Glutamatergic neuron (in vitro differentiated cells): ENCODE measurements around the gene OLA1. TPM values are rescaled to one million over a fixed set of nuclear protein-coding genes. Genes with fewer than 3 reads are reported as not detected.

Source experiments
- DNase-seq: peaks from one replicate; pipeline ENCODE4 v3.0.0; 2022
- H3K27ac Mint-ChIP-seq: one replicate; pipeline ENCODE4 v1.8.0; 2020; ENCODE audit warnings: mild to moderate bottlenecking, mixed read lengths, inconsistent platforms; ENCODE audit not compliant: unreplicated experiment
- H3K27me3 Mint-ChIP-seq: one replicate; pipeline ENCODE4 v1.8.0; 2020; ENCODE audit warnings: mild to moderate bottlenecking, moderate library complexity, mixed read lengths, inconsistent platforms; ENCODE audit not compliant: unreplicated experiment
- H3K36me3 Mint-ChIP-seq: one replicate; pipeline ENCODE4 v1.8.0; 2020; ENCODE audit warnings: mild to moderate bottlenecking, mixed read lengths, inconsistent platforms; ENCODE audit not compliant: unreplicated experiment
- H3K4me1 Mint-ChIP-seq: one replicate; pipeline ENCODE4 v1.8.0; 2020; ENCODE audit warnings: mild to moderate bottlenecking, low read depth, mixed read lengths, inconsistent platforms; ENCODE audit not compliant: unreplicated experiment
- H3K4me3 Mint-ChIP-seq: one replicate; pipeline ENCODE4 v1.8.0; 2020; ENCODE audit warnings: mild to moderate bottlenecking, mixed read lengths, inconsistent platforms; ENCODE audit not compliant: unreplicated experiment
- H3K9me3 Mint-ChIP-seq: one replicate; pipeline ENCODE4 v1.8.0; 2020; ENCODE audit warnings: mild to moderate bottlenecking, moderate library complexity, mixed read lengths, inconsistent platforms; ENCODE audit not compliant: unreplicated experiment
- total RNA-seq: library from RNA; stranded (reverse); fragmentation: NEBNext Ultra II Directional; extraction: Animal tissue kit (Norgen Biotek cat#: 25700); gene quantifications from one replicate; pipeline ENCODE4 v1.2.1, GENCODE V29; 2021; ENCODE audit not compliant: unreplicated experiment
- TF ChIP-seq, protein P1 (sequence below): fragments of 200-600 bp; sonication (generic); IDR thresholded peaks from one replicate; pipeline ENCODE4 v1.5.0; 2021; ENCODE audit not compliant: partially characterized antibody, unreplicated experiment

The OLA1 gene
- total RNA-seq, 1 donor from 2014 or later, result 96.2 TPM

DNA sequence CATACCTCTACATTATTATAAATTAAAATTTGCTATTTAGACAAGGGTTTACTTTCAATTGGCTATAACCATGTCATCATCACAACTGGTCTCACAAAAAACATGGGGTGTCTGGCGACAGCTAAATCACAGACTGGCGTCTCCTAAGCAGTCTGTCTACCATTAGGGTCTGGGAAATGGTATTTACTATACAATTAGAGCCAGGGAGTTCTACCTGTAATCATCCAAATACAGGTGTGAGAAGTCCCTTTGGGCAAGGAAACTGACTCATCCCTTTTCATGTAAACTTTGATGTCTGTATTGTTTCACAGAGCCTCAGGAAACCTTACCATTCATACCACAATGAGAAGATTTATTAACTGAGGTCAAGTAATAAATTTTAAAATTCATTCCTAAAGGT is 126.7 kb downstream of the OLA1 start:
- H3K27me3 Mint-ChIP-seq, result peaks cover 3% of the 10 kb centered on the region
- DNase-seq, result no peak
- H3K27ac Mint-ChIP-seq, result no peak overlapping the region
- H3K4me3 Mint-ChIP-seq, result no peak overlapping the region
- H3K36me3 Mint-ChIP-seq, result no peaks in the 10 kb centered on the region
- TF ChIP-seq, protein P1, sequence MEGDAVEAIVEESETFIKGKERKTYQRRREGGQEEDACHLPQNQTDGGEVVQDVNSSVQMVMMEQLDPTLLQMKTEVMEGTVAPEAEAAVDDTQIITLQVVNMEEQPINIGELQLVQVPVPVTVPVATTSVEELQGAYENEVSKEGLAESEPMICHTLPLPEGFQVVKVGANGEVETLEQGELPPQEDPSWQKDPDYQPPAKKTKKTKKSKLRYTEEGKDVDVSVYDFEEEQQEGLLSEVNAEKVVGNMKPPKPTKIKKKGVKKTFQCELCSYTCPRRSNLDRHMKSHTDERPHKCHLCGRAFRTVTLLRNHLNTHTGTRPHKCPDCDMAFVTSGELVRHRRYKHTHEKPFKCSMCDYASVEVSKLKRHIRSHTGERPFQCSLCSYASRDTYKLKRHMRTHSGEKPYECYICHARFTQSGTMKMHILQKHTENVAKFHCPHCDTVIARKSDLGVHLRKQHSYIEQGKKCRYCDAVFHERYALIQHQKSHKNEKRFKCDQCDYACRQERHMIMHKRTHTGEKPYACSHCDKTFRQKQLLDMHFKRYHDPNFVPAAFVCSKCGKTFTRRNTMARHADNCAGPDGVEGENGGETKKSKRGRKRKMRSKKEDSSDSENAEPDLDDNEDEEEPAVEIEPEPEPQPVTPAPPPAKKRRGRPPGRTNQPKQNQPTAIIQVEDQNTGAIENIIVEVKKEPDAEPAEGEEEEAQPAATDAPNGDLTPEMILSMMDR, result no peak
- H3K9me3 Mint-ChIP-seq, result no peaks in the 10 kb centered on the region
- peaks cover 34% of the 10 kb centered on the region for H3K4me1 Mint-ChIP-seq

DNA sequence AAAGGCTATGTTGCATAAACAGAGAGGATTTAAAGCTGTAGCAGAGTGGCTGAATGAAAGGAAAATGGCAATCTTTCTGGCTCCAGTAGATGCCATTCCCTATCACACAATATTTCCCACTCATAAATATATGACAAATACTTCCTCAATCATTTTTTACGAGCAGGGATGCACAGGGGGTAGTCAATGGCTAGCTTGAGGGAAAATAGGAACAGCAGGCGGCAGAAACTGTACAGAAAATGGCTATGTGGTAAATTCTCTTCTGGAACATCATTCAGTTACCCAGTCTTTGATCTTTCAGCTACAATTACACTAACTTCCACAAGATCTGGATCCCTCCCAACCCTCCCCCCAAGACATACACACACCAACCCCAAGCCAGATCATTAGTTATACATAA is 127.2 kb downstream of the OLA1 start:
- H3K36me3 Mint-ChIP-seq, result no peaks in the 10 kb centered on the region
- no peaks in the 10 kb centered on the region for H3K9me3 Mint-ChIP-seq
- H3K4me1 Mint-ChIP-seq, result peaks cover 34% of the 10 kb centered on the region
- peaks cover 3% of the 10 kb centered on the region for H3K27me3 Mint-ChIP-seq
- no peak for DNase-seq
- peak overlapping the region; percentile 53 for H3K27ac Mint-ChIP-seq
- no peak overlapping the region for H3K4me3 Mint-ChIP-seq
- TF ChIP-seq, protein P1, result no peak

DNA sequence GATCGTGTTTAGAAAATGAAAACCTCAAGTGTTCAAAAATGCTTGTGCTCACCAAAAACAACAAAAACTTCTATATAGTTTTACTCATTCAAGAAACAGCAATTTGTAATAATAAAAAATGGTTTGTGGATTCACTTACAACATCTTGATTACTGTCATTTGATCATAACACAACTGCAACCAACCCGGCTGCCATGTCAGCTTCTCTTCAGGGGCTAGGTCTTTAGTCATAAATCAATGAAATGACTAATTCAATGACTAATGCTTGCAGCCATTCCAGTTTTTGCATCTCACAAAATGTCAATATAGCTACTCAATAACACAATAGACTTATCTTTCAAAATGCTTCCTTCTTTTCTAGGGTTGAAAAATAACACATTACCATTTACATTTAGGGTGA is 128.0 kb downstream of the OLA1 start:
- Mint-ChIP-seq H3K27ac (peak overlapping the region; percentile 72), H3K4me3 (peak overlapping the region; percentile 23), H3K27me3 (peaks cover 3% of the 10 kb centered on the region), H3K4me1 (peaks cover 34% of the 10 kb centered on the region), H3K36me3 (no peaks in the 10 kb centered on the region), H3K9me3 (no peaks in the 10 kb centered on the region)
- TF ChIP-seq, protein P1, result no peak
- no peak for DNase-seq

DNA sequence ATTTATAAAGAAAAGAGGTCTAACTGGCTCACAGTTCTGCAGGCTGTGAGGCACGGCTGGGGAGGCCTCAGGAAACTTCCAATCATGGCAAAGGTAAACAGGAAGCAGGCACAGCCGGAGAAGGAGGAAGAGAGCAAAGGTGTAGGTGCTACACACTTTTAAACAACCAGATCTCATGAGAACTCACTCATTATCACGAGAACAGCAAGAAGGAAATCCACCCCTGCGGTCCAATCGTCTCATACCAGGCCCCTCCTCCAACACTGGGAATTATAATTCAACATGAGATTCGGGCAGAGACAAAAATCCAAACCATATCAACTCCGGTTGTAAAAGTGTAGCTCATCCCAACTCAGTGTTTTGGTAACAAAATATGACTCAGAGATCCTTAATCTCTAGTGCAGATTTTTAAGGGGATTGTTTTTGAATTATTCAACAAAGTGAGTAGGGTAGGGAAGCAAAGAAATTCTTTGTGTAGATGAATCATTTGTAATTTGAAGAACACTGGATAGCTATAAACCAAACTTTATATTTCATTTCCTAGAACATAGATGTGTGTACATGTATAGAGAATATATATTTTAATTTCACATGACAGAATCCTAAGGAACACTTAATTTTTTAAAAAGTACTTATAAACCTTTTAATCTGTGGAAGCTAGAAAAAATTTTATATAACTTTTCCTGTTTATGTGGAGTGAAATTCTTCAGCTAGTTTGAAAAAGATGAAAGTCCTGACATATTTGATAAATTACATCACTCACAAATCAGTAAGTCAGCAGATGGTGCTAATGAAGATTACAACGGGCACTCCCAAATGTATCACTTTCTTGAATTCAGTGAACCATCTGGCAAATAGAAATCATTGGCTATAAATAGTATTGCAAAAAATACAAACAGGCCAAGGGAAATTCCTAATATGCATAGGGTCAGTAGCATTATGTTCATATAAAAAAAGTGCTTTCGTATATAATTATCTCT is 130.1 kb downstream of the OLA1 start:
- H3K36me3 Mint-ChIP-seq, result no peaks in the 10 kb centered on the region
- peaks cover 19% of the 10 kb centered on the region for H3K4me1 Mint-ChIP-seq
- TF ChIP-seq, protein P1, result no peak
- H3K9me3 Mint-ChIP-seq, result no peaks in the 10 kb centered on the region
- H3K27me3 Mint-ChIP-seq, result peaks cover 3% of the 10 kb centered on the region
- peak overlapping the region; percentile 52 for H3K27ac Mint-ChIP-seq
- no peak for DNase-seq
- no peak overlapping the region for H3K4me3 Mint-ChIP-seq

DNA sequence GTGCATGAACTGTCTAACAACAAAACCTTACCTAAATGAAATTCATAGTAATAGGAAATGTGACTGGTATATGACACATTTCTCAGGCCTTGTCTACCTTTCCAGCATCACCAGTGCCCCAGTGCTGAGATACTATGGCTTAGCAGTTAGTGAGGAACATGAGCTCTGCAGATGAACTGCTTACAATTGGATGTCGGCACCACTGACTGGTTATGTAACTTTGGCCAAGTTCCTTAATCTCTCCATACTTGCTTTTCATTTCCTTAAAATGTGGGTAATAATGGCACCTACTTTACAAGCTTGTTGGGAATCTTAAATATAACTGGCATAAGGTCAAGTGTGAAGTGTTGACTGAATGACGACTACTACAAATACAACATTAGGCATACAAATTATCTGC is 136.3 kb downstream of the OLA1 start:
- TF ChIP-seq, protein P1, result no peak
- H3K27ac Mint-ChIP-seq, result no peak overlapping the region
- no peaks in the 10 kb centered on the region for H3K9me3 Mint-ChIP-seq
- no peaks in the 10 kb centered on the region for H3K4me1 Mint-ChIP-seq
- no peak for DNase-seq
- H3K36me3 Mint-ChIP-seq, result no peaks in the 10 kb centered on the region
- no peak overlapping the region for H3K4me3 Mint-ChIP-seq
- H3K27me3 Mint-ChIP-seq, result no peaks in the 10 kb centered on the region
